HG03575 (cell line): ENCODE results near the gene ASCC2.

Experiments
- ATAC-seq: cut with Tn5 transposase; IDR thresholded peaks from one replicate; pipeline ENCODE4 v1.9.1; 2021; ENCODE audit not compliant: unreplicated experiment, insufficient number of reproducible peaks, low FRiP score; ENCODE audit errors: extremely low read depth

Gene ASCC2

DNA sequence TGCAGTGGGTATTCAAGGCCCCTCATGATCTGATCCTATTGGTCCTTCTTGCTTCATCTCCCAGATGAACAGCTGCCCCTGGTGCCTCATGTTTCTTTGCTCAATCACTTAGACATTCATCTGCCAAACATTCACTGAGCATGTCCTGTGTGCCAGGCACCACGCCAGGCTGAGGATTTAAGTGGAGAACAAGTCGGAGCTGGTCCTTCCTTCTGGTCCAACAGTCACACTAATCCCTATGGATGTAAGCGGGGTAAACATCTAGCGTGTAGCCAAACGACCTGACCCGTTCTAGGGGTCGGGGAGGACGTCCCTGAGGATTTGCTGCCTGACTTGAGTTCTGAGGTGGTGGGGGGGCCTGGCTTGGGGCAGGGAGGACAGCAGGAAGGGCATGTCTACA, 93.2 kb downstream of the ASCC2 start:
- no peak for ATAC-seq

DNA sequence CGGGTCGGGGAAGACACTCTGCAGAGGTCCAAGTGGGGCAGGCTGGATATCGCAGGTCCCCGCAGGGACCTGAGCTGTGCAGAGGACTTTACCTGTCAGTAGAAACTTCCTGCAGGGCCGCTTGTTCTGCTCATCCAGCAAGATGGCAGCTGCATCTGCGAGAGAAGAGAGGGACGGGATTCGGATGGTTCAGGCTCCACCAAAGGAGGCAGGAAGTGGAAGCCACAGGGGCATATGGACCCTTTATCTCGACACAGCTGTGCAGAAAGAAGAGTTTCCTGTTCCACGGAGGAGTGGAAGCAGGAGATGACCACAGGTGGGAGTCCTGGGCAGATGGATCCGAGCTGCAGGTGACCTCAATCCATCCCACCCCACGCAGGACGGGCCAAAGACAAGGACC, 95.7 kb downstream of the ASCC2 start:
- no peak for ATAC-seq

DNA sequence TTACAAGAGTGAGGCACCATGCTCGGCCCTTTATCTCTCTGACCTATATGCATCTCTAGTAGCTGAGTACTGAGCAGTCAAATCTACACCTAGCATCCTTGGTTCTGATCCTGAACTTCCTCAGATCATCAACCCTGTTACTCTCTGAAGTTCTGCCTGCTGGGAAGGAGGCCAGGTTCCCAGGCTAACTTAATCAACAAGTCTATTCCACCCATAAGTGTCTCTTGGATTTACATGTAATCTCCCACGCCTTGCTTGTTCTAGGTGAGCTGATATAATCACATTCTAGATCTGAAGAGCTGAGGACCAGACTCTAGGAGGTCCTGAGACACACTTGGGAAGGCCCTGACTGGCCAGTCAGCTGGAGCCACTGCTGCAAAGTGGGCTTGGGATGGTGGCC, 96.1 kb downstream of the ASCC2 start:
- ATAC-seq: no peak

DNA sequence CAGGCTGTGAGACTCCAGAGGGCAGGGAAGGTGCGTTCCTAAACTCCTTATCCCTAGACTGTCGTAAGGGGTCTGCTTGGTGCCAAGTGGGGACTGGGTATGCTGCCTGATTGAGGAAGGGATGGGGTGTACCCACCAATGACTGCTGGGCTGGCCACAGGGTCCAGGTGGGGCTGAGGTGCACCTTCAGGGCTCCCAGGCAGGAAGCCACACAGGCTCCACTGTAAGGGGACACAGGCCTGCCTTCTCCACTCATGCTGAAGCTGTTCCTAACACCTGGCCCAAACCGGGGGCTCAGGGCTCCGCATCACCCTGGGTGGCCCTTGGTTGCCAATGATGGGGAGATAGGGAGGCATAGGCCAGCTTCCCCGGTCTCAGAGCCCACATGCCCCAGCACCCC, 97.9 kb downstream of the ASCC2 start:
- no peak for ATAC-seq

DNA sequence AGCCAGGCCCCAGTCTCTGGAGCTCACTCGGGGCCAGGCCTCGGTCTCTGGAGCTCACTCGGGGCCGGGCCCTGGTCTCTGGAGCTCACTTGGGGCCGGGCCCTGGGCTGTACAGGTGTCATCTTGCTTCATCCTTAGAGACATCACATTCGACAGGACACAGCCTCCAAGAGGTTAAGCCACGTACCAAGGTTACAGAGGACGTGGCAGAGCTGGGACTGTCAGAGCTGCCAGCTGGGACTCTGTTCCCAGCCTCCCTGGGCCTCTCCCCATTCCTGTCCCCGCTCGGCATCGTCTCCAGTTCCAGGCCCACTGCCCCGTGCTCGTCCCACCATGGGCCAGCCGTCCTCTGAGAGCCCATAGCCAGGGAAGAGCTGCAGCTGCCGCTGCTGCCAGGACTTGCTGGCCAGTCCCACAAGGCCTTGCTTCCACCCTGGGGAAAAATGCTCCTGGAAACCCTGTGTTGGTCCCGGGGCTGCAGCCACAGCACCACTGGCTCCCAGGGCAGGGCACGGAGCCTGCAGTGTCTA, 98.7 kb downstream of the ASCC2 start:
- ATAC-seq: no peak
